HG03571 (cell line): ENCODE results near the gene CYP26C1.
A peak's percentile ranks its signal among the peaks of the same experiment; 100 is the strongest.

Experiments used
- ATAC-seq: cut with Tn5 transposase; IDR thresholded peaks from one replicate; pipeline ENCODE4 v1.9.1; 2021; ENCODE audit not compliant: unreplicated experiment

Gene CYP26C1

GRCh38 chr10:93110472-93111146 is 50.0 kb downstream of the CYP26C1 start:
- peak; percentile 63 for ATAC-seq

GRCh38 chr10:93113042-93113441 is 52.4 kb downstream of the CYP26C1 start:
- ATAC-seq = no peak

DNA sequence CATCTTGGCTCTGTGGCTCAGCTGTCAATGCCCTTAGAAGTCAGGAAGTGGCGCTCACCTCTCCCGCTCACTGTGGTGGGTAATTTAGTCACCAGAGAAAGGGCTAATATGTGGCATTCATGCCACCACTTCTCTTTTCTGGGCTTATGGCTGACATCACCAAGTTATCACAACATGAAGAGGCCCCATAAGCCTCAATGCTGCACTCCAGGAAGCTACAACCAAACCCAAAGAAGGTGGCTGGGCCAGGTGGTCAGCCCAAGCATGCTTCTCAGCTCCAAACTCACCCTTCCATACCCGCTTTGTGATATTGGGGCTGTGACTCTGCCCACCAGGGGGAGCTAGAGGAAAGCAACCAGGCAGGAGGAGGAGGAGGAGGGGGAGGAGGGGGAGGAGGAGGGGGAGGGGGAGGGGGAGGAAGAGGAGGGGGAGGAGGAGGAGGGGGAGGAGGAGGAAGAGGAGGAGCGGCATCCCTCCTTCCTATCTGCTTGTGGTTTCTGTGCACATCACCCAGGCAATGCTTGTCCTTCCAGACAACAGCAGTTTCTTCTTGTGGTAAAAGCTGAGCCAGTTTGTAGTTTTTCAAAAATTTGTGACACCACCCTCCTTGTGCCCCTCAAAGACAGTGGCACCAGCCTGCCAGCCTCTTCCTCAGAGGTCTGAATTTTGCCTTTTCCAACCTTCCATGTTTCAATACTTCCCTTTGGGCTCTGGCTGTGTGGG is 55.2 kb downstream of the CYP26C1 start:
- ATAC-seq = peak; percentile 60
